GM21515 (cell line): ENCODE data around the gene SPINK2.
A peak's percentile ranks its signal among the peaks of the same experiment; 100 is the strongest.

Source experiments
- ATAC-seq: cut with Tn5 transposase; IDR thresholded peaks from one replicate; pipeline ENCODE4 v1.9.1; 2021; ENCODE audit not compliant: unreplicated experiment

SPINK2 gene, protein sequence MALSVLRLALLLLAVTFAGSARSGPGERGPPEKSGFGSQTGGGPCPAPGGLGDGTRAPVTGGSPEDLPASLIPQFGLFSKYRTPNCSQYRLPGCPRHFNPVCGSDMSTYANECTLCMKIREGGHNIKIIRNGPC

GRCh38 chr4:56821381-56822243 lies at the start of gene SPINK2:
Gene SPINK2, minus strand, starts transcription at chr4:56821701. Its CDS starts 39 bp downstream, at chr4:56821662.
- peak; percentile 60 for ATAC-seq

- no peak for ATAC-seq
These were observed 49.4 kb upstream of the SPINK2 start for GRCh38 chr4:56870946-56871345.

DNA sequence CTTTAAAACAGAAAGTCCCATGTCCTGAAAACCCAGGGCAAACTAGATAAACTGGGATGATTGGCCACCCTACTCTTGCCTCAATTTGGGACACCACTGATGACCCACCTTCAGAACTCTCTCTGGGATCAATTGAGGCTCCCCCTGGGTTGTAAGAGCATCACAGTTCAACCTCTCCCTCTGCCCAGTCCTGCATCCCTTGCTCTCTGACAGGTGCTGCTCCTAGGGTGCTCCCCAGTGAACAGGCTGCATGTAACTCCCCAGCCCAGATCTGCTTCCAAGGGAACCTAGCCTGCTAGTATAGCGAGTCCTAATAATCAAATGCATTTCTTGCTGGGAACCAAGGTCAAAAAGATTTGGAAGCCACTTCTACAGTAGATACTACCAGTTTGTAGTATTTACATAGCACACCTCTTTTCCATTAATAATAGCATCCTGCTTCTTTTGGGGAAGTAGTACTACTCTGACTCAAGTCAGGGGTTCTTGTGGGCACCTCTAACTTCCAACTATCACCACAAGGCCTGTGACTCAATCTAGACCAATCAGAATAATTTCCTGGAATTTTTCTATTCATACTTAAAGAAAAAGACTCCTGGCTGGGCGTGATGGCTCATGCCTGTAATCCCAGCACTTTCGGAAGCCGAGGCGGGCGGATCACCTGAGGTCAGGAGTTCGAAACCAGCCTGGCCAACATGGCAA lies 42.1 kb upstream of the SPINK2 start:
- ATAC-seq: peak; percentile 47

- ATAC-seq: peak; percentile 39
These were observed 39.9 kb upstream of the SPINK2 start for GRCh38 chr4:56861360-56861759.

DNA sequence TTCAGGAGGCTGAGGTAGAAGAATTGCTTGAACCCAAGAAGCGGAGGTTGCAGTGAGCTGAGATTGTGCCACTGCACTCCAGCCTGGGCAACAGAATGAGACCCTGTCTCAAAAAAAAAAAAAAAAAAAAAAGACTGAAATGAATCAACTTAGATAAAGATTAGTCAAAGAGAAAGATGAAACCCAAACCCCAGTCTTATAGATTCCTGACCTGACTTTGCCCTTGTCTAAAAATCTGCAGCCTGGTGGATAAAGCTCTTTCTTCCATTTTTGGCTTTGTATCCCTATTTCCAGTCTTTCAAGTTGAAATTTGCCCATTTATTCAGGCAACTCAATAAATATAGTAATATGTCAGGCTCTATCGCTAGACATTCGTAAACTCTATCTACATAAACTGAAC lies 39.3 kb upstream of the SPINK2 start:
- no peak for ATAC-seq

DNA sequence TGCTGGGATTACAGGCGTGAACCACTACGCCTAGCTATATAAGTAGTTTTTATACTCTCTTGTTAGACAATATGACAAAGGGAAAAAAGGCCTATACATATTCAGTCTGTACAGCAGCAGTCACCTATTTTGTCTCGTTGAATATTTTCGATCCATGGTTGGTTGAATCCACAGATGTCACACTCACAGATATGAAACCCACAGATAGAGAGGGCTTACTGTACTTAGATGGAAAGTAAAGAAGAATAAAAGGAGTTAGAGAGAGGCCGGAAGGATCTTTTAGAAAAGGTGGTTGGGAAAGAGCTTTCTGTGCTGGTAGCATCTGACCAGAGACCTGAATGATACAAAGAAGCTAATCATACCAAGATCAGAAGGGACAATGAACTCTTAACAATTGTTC lies 38.3 kb upstream of the SPINK2 start:
- ATAC-seq: no peak

GRCh38 chr4:56857601-56858309 lies 36.3 kb upstream of the SPINK2 start:
- no peak for ATAC-seq

GRCh38 chr4:56856656-56857055 lies 35.2 kb upstream of the SPINK2 start:
- no peak for ATAC-seq

DNA sequence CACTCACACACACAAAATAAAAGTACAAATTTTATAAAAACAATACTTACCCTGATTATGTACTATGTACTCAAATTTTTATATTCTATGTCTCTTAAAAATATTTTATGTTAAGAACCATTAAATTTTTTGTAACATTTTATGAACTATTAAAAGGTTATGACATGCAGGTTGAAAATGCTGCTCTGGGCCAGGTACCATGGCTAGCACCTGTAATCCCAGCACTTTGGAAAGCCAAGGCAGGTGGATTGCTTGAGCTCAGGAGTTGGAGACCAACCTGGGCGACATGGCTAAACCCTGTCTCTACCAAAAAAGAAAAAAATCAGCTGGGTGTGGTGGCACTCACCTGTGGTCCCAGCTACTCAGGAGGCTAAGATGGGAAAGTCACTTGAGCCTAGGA lies 29.4 kb upstream of the SPINK2 start:
- no peak for ATAC-seq

- ATAC-seq: no peak
These were observed 23.5 kb upstream of the SPINK2 start for GRCh38 chr4:56844802-56845580.

DNA sequence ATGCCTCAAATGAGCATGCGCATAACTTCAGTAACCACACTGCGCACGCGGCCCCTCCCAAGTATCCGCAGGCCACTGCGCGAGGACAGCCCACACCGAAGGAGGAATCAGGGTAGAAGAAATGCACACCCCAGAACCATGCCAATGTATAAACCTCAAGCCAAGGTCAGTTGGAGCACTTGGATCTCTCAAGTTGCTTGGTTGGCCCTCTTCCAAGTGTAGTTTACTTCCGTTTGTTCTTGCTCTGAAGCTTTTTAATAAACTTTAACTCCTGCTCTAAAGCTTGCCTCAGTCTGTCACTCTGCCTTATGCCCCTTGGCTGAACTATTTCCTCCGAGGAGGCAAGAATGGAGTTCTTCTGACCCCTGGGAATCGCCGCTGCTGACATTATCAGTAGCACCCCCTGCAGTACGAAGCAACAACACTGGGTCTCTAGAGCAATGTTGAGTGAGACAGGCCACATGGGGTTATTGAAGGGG lies 22.0 kb upstream of the SPINK2 start:
- no peak for ATAC-seq

DNA sequence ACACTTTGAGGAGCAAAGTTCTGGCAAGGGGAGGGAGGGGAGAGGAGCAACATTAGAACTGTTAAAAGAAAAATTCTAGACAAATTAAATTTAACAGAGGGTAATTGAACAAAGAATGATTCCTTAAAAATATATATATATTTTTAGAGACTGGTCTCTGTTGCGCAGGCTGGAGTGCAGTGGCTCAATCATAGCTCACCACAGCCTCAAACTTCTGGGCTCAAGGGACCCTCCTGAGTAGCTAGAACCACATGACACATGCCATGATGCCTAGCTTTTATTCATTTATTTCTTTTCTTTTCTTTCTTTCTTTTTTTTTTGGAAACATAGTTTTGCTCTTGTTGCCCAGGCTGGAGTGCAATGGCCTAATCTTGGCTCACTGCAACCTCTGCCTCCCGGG lies 19.1 kb upstream of the SPINK2 start:
- ATAC-seq: no peak

- peak; percentile 61 for ATAC-seq
These were observed 7.5 kb upstream of the SPINK2 start for GRCh38 chr4:56828784-56829535.

- no peak for ATAC-seq
These were observed 2.6 kb upstream of the SPINK2 start for GRCh38 chr4:56823933-56824600.

DNA sequence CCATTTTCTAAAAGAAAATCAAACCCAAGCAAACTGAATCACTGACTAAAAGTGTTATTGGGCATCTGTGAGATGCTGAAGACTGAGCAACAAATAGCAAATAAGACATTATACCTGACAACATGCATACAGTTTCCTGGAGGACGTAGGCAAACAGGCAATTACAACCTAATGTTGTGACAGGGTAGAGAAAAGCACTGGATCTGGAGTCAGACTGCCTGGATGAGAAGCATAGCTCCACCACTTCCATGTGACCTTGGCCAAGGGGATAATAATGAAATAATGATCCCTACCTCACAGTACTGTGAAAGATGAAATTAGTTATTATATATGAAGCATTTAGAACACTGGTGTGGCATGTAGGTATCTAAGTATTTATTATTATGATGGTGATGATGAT lies 2.7 kb downstream of the SPINK2 start:
- no peak for ATAC-seq

- ATAC-seq: peak; percentile 77
These were observed 3.5 kb downstream of the SPINK2 start for GRCh38 chr4:56817840-56818491.

DNA sequence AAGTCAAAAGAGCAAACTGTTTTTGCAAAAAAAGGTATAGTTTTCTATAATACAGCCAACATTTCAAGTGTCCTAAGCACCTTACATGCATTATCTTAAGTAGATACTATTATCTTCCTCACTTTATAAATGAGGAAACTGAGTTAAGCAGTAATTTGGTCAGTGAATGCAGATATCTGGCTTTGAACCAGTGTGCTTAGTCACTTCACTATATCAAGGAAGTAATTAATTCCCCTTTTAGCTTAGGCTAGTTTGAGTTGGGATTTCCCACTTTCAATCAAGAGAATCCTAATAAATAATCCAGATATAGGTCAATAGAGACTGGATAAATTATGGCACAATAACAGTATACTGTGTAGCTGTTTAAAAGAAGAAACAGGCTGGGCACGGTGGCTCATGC lies 14.8 kb downstream of the SPINK2 start:
- no peak for ATAC-seq

- ATAC-seq: no peak
These were observed 16.9 kb downstream of the SPINK2 start for GRCh38 chr4:56804551-56804950.

GRCh38 chr4:56803471-56803870 lies 18.0 kb downstream of the SPINK2 start:
- ATAC-seq: no peak
